T-helper 2 cell (primary cell): ENCODE data around the gene PLCB4.
"Not testable (repeated sequence)": the region's sequence is repeated elsewhere in the genome, so short reads cannot be mapped to it uniquely, and the experiment has no call there.

Source experiments
- DNase-seq, 5 experiments: peaks; one replicate each; pipeline versions ENCODE4 v3.0.0 to v3.0.0-alpha.2; 2012 to 2022

Gene PLCB4

DNA sequence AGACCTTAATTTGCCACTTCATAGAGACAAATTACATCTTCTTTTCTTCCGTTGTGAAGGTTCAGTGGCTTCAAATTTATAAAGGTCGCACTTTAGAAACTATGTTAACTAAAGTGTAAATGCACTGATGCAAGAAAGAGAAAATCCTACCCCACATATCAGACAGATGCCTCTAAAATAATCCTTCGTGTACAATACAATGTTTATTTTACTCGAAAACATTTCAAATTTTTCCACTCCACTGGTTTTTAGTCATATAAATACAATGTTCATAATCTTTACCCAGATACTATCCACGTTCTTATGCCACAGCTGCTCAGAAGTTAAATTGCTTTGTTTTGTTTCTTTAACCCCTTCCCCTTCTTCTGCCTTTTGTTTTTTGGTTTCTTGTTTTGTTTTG, 305.2 kb downstream of the PLCB4 start:
- DNase-seq, result no peak

DNA sequence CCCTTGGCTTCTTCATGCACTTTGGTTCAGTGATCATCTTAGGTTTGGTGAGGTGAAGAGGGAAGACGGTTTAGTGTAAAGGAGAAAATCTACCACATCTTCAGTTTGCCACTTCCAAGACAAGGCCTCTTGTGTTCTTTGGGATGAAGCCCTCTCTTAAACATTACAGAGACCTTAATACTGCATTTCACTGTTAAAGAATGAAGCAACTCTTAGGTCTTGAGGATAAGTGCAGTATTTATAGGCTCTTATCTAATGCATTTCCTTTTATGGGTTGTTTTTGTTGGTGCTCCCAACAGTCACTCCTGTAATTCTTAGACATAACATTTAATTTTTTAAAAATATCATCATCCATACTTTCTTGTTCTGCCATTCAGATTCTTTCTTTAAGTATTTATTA, 305.6 kb downstream of the PLCB4 start:
- no peak for DNase-seq

DNA sequence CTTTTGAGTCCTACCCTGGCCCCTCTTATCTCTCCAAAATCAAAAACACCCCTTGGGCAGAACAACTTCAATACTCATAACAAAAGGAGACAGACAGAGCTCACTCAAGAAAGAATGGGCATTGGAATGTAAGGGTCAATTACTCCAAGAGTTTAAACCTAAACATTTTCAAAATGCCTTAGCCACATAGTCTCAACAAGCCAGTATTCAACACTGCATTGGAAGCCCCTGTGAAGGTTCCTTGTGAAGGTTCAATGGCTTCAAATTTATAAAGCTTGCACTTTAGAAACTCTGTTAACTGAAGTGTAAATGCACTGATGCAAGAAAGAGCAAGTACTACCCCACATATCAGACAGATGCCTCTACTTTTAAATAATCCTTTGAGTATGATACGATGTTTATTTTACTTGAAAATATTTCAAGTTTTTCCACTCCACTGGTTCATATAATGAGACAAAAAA, 306.4 kb downstream of the PLCB4 start:
- no peak for DNase-seq

DNA sequence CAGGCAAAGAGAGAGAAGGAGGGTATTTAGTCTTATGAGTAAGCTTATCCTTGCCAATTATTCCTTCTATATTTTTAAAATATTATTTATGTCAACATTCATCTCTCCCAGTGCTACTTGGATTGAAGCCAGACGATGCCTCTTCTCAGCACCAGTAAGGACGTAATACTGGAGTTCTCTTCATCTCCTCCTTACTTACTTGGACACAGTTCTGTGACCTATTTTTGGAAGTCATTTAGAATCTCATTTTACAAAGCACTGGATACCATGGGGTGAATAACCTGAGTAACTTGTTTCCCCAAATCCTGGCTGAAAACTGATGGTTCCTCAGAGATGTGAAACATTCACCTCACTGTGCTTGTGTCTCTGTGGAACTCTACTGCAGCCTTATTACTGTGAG, 308.1 kb downstream of the PLCB4 start:
- no peak for DNase-seq

DNA sequence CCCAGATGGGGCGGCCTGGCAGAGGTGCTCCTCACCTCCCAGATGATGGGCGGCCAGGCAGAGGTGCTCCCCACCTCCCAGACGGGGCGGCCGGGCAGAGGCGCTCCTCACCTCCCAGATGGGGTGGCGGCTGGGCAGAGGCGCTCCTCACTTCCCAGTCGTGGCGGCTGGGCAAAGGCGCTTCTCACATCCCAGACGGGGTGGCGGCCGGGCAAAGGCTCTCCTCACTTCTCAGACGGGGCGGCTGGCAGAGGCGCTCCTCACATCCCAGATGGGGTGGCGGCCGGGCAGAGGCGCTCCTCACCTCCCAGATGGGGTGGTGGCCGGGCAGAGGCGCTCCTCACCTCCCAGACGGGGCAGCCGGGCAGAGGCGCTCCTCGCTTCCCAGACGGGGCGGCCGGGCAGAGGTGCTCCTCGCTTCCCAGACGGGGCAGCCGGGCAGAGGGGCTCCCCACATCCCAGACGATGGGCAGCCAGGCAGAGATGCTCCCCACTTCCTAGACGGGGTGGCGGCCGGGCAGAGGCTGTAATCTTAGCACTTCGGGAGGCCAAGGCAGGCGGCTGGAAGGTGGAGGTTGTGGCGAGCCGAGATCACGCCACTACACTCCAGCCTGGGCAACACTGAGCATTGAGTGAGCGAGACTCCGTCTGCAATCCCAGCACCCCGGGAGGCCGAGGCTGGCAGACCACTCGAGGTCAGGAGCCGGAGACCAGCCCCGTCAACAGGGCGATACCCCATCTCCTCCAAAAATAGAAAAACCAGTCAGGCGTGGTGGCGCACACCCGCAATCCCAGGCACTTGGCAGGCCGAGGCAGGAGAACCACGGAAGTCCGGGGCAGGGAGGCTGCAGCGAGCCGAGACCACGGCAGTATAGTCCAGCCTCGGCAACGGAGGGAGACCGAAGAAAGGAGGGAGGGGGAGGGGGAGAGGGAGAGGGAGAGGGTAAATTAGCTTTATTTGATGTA, 316.7 kb downstream of the PLCB4 start:
- not testable (repeated sequence) for DNase-seq

DNA sequence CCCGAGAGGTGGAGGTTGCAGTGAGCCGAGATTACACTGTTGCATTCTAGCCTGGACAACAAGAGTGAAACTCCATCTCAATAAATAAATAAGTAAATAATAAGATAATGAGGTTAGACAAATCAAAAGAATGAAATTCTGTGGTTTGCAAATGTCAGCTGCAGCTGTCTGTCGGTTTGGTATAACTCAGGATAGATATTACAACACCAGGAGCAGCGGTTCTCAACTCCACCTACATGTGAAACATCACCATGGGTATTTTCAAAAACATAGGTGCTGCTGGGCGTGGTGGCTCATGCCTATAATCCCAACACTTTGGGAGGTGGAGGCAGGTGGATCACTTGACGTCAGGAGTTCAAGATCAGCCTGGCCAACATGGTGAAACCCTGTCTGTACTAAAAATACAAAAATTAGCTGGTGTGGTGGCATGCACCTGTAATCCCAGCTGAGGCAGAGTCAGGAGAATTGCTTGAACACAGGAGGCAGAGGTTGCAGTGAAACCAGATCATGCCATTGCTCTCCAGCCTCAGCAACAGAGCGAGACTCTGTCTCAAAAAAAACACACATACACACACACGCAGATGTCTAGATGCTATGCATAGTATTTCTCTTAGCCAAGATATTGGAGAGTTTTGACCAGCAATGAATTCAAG, 319.4 kb downstream of the PLCB4 start:
- DNase-seq, result no peak

DNA sequence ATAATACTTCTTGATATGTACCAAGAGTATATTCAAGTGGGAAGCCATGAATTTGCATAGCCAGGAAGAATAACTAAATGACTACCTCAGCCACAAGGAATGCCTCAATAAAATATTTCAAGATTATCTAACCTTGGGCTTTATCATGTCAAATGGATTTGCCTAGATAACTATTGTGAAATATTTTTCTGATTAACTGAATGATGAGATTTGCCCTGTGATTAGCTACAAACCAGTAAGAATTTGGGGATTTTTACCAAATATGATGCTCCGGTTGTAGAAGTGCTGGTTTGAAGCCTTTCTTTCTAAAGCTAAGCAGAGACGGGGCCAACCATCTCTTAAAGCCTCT, 319.9 kb downstream of the PLCB4 start:
- no peak for DNase-seq

DNA sequence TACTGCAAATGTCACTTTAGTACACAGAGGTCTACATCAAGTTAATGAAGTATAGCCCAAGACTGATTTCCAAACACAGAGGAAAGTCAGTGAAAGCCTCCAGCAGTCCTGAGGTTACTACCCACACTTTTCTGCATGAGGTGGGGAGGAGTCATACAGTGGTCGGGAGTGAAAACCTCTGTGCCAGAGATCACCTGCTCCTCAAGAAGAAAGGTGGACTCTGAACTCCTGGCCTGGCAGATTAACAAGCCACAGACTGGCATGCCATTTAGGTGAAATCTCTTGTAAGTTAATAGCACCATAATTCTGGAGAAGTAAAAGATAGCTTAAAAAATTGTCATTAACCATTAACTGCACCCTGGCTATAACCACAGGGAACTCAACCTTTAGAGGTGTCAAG, 320.5 kb downstream of the PLCB4 start:
- DNase-seq, result no peak

DNA sequence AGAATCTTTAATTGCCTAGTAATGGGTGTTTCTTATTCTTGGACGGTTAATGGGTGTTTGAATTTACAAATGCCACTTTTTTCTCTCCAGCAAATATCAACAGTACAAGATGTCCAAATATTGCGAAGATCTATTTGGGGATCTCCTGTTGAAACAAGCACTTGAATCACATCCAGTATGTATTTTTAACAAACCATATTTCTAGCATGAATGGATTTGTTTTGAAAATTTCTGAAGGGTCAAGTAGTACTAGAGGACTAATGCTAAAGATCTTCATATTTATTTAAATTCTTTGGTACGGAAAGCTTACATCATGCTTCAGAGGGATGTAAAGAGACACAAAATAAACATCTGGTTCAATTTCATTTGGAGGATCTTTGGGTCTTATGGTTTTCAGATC, 321.6 kb downstream of the PLCB4 start:
- no peak for DNase-seq

DNA sequence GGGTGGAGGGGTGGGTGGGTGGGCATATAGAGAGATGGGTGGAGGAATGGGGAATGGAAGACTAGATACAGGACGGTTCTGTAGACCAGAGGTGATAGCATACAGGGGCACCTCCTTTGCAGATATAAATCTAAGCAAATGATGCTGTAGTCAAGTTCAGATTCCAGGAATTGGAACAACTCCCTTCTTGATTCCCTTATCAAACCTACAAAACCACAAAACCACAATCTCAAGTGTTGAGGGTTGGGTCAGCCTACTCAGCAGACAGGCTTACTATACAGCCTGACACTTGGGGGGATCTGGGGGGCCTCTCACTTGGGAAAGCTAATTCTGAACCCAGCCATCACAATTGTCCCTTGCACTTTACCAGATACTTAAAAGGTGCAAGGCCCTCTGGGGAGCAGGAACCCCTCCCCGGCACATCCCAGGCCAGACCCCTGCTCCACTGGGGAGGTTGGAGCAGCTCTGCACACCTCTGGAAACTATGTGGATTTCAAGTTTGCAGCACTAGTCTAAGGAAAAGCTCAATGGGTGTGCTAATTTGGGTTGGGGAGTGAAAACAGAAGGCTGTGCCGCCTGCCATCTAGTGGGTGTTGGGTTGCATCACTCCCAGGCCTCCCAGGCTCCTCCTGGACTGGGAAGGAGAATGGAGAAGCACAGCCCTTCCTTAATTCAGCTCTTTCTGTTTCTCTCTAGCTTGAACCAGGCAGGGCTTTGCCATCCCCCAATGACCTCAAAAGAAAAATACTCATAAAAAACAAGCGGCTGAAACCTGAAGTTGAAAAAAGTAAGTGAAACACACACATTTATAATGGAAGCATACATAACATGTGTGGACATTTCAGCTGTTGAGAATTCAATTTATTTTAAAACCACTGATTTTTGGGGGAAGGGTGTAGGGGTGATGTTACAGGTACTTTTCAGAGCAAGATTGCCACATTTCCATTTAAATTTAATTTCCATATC, 324.3 kb downstream of the PLCB4 start:
- DNase-seq, result peak in 1 of 5 experiments; percentile 1

DNA sequence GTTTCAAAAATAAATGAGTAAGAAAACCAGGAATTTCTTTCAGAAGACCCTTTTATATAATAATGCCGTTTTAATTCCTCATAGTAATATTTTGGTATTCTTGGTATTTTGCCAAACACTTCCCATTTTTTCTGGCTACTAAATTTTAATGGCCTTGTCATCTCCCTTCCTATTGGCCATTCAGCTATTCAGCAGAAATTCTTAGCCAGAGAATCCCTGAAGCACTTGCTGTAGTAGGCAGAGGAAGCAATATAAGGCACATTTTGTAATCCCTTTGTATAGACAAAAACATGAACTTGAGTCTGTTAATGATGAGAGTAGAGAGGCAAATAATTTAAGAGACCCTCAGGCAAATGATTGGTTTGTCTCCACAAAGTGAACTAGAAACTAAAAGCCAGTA, 327.1 kb downstream of the PLCB4 start:
- DNase-seq, result no peak

DNA sequence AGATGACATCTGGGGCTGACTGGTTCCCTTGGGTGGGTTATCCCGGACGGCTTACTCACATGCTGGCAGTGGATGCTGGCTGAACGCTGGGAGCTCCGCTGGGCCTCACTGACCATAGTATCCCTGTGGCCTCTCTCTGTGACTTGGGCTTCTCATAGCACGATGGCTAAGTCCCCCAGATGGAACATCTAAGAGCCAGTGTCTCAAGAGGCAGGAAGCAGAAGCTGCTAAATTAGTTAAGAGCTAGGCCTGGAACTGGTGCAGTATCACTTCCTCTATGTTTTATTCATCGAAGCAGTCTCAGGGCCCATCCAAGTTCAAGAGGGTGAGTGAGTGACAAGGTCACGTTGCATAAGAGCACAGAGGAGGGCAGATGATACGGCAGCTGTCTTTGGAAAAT, 329.0 kb downstream of the PLCB4 start:
- no peak for DNase-seq

DNA sequence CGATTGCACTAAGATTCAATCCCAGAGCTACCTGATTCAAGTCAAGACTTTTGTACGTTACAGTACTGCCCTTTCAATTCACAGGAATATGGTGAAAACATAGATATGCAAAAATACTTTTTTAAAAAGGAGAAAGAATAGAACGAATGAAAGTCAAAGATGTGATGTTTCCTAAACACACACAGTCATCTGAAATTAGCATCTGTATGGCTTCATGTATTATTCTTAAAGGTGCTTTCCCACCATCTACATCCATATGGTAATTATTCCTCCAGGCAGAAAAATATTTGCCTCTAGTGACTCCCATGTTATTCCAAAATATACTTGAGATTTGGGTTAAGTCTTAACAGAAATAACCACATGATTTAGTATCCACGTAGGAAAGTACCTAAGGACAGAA, 330.0 kb downstream of the PLCB4 start:
- no peak for DNase-seq

DNA sequence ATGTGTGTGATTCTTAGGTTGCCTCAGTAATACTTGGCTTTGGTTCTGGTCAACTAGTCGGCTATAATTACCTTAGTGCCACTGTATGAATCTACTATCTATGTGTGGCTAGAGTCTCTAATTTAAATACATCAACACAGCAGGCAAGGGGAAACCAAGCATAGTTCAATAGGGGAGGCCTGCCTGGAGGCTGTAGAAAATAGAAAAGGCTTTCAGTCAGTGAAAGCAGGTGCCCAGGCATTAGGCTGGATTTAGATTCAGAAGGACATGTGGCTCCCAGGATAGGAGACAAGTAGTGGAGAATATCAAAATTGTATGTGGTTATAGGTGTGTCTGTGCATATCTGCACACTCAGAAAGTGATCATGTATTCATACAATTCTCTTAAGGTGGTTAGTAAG, 330.4 kb downstream of the PLCB4 start:
- no peak for DNase-seq

DNA sequence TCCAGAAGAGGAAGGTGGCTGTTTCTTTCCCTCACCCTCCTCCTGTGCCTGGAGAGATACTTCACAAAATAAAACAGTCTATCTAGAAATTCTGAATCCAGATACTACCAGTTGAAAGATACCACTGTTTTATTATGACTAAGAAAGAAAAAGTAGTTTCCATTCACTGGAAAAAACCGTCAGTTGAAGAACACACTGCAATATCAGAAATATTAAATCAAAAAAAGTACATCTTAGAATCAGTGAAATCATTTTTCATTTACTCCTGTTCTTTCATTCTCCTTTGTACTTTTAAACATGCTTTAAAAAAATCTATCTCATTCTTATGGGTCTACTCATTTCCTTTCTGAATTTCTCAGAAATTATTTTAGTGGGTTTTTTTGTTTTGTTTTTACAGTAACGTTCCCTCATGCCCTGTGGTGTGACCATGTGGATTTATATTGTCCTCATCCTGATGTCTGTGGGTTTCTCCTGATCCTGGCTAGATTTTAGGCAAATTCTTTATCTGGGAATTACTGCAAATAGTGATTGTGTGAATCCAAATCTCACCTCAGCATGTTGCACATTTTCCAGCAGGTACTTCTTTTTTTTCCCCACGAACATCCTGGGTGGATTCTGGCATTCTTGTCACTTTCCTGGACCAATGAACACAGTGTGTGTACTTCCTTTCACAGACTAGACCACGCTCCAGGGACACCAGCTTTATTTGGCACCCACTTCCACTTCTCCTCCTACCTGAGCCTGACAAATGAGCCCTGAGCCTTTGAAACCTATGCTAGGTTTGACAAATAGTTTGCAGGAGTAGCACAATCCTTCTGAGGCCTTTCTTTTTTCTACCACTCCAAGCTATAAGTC, 331.5 kb downstream of the PLCB4 start:
- no peak for DNase-seq

DNA sequence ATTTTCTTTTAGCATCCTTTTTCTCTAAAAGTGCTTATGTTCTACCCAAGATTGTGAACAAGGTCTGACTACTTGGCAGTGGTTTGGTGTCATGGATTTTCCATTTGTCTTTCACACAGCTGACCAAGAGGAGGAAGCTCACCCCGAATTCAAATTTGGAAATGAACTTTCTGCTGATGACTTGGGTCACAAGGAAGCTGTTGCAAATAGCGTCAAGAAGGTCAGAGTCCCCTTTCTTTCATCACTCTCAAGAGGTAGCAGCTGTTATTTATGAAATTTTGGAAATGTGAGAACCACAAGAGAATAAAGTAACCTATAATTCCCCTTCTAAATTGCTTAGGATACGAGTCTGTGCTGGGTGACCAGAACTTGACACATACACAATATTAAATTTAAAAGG, 332.5 kb downstream of the PLCB4 start:
- no peak for DNase-seq

DNA sequence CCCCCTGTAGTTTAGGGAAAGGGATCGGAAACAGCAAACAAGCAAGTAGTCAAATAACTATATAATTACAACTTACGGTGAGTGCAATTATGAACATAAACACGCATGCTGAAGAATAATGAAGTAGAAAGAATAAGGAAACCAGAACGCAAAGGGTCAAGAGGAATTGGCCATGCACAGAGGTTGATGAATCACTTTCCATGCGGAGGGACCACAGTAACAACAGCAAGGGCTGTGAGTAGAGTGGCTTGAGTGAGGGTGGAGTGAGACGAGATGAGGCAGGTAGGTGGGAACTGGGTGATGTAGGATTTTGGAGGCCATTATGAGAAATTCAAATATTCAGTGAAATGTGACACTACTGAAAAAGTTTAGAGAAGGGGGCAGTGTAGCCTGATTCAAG, 333.3 kb downstream of the PLCB4 start:
- no peak for DNase-seq

DNA sequence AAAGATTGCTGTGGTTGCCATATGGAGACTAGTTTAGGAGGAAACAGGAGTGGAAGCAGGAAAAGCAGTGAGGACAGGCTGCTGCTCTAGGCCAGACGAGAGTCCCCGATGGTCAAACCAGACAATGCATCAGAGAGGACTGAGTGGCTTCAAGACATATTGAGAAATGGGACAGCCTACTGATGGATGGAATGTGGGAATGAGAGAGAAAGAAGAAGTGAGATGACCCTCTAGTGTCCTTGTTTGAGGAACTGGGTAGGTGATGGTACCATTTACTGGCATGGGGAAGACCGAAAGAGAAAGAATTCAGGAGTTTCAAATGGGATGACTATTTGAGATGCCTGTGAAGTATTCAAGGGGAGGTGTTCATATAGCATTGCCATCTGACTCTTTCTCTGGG, 333.7 kb downstream of the PLCB4 start:
- no peak for DNase-seq

DNA sequence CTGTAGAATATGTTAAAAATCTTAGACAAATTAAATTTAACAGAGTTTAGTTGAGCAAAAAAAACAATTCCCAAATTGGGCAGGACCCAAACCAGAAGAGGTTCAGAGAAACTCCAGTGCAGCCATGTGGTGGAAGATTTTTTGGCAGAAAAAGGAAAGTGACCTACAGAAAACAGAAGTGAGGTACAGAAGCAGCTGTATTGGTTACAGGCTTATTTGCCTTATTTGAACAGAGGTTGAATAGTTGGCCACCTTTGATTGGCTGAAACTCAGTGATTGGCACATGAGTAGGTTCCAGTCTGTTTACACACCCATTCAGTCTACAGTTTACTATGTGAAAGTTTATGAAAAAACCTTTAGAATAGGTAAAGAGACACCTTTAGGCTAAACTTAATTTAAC, 334.6 kb downstream of the PLCB4 start:
- DNase-seq, result no peak

DNA sequence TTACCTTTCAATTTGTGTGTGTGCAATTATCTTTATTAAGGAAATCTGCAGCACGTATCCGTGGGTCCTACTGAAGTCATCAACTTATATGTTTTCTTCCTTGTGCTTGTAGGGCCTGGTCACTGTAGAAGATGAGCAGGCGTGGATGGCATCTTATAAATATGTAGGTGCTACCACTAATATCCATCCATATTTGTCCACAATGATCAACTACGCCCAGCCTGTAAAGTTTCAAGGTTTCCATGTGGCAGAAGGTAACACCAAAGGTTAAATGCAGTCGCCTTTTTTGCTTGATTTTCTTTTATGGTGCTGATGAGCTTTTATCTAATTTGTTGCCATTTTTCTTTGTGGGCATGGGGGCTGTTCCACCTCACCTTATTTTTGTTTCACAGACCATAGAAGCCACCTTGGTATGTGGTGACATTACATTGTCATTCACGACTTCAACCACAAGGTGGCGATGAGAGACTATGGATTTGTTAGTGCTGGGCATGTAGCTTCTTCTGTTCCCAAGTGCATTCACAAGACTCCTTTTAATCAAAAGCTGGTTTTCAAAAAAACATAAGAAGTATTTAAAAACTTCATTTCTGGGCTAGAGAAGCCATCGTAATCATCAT, 339.0 kb downstream of the PLCB4 start:
- DNase-seq, result peak in 1 of 5 experiments; percentile 45
